ENCODE measurements around the gene SUFU.
A peak's percentile ranks its signal among the peaks of the same experiment; 100 is the strongest.

The SUFU gene

GRCh38 chr10:102585026-102585425, 81.3 kb downstream of the SUFU start:
- DNase-seq = no peak
- intact Hi-C loops (cut with DNase I) = no loop called here

- intact Hi-C loops (cut with DNase I) = no loop called here
- no peak for DNase-seq
Measured at GRCh38 chr10:102586858-102587257, 83.1 kb downstream of the SUFU start.

- DNase-seq = no peak
- intact Hi-C loops (cut with DNase I) = no loop called here
Measured at GRCh38 chr10:102588875-102589274, 85.1 kb downstream of the SUFU start.

GRCh38 chr10:102593074-102593803, 89.5 kb downstream of the SUFU start:
- intact Hi-C loops (cut with DNase I) = no loop called here
- peak in 1 of 10 donors; percentile 54 for DNase-seq

- intact Hi-C loops (cut with DNase I) = no loop called here
- DNase-seq = peak in 1 of 10 donors; percentile 19
Measured at GRCh38 chr10:102593804-102594079, 90.0 kb downstream of the SUFU start.

GRCh38 chr10:102595293-102595692, 91.5 kb downstream of the SUFU start:
- peak in 2 of 10 donors; percentile 37 to 85 for DNase-seq
- intact Hi-C loops (cut with DNase I) = no loop called here

GRCh38 chr10:102595897-102596296, 92.1 kb downstream of the SUFU start:
- intact Hi-C loops (cut with DNase I) = no loop called here
- no peak for DNase-seq

GRCh38 chr10:102596506-102596971, 92.8 kb downstream of the SUFU start:
- intact Hi-C loops (cut with DNase I) = no loop called here
- DNase-seq = peak in 7 of 10 donors; percentile 35 to 93 (median 65)

- intact Hi-C loops (cut with DNase I) = no loop called here
- peak in 2 of 10 donors; percentile 56 to 58 for DNase-seq
Measured at GRCh38 chr10:102597131-102597991, 93.6 kb downstream of the SUFU start.

GRCh38 chr10:102598243-102598642, 94.5 kb downstream of the SUFU start:
- DNase-seq = peak in 1 of 10 donors; percentile 23
- intact Hi-C loops (cut with DNase I) = no loop called here

GRCh38 chr10:102599565-102600327, 96.0 kb downstream of the SUFU start:
- intact Hi-C loops (cut with DNase I) = no loop called here
- DNase-seq = peak in 2 of 10 donors; percentile 29 to 32

GRCh38 chr10:102600816-102601215, 97.0 kb downstream of the SUFU start:
- intact Hi-C loops (cut with DNase I) = no loop called here
- DNase-seq = peak in 1 of 10 donors; percentile 42

GRCh38 chr10:102601639-102602038, 97.9 kb downstream of the SUFU start:
- intact Hi-C loops (cut with DNase I) = no loop called here
- DNase-seq = peak in 2 of 10 donors; percentile 22 to 63

- DNase-seq = peak in 2 of 10 donors; percentile 2 to 62
- intact Hi-C loops (cut with DNase I) = no loop called here
Measured at GRCh38 chr10:102602272-102603045, 98.7 kb downstream of the SUFU start.

GRCh38 chr10:102603946-102604345, 100.2 kb downstream of the SUFU start:
- peak in 2 of 10 donors; percentile 51 to 71 for DNase-seq
- intact Hi-C loops (cut with DNase I) = no loop called here

GRCh38 chr10:102604439-102604841, 100.7 kb downstream of the SUFU start:
- intact Hi-C loops (cut with DNase I) = no loop called here
- DNase-seq = peak in 2 of 10 donors; percentile 2 to 44

- intact Hi-C loops (cut with DNase I) = no loop called here
- peak in 2 of 10 donors; percentile 20 to 29 for DNase-seq
Measured at GRCh38 chr10:102605712-102606111, 101.9 kb downstream of the SUFU start.

- intact Hi-C loops (cut with DNase I) = no loop called here
- DNase-seq = peak in 2 of 10 donors; percentile 33 to 44
Measured at GRCh38 chr10:102608487-102608886, 104.7 kb downstream of the SUFU start.

- intact Hi-C loops (cut with DNase I) = no loop called here
- peak in 2 of 10 donors; percentile 10 to 20 for DNase-seq
Measured at GRCh38 chr10:102610441-102610887, 106.7 kb downstream of the SUFU start.

All from posterior cingulate gyrus (tissue), 11 donors.